H7 (cell line): ENCODE results near the gene TMEM132D. TPM values are rescaled to one million over a fixed set of nuclear protein-coding genes. Genes with fewer than 3 reads are reported as not detected.
"Not testable (repeated sequence)": the region's sequence is repeated elsewhere in the genome, so short reads cannot be mapped to it uniquely, and the experiment has no call there.

Experiments
- DNase-seq: peaks from one replicate; pipeline ENCODE4 v3.0.0; 2012
- H3K27me3 ChIP-seq: 2 replicates; pipeline ENCODE4 v1.6.0; 2011; ENCODE audit warnings: mild to moderate bottlenecking, low read length; ENCODE audit not compliant: control insufficient read depth, insufficient read depth
- H3K36me3 ChIP-seq: replicated peaks from 2 replicates; pipeline ENCODE4 v1.5.1; 2011; ENCODE audit warnings: low read length; ENCODE audit not compliant: control insufficient read depth, insufficient read depth
- H3K4me3 ChIP-seq: 2 replicates; pipeline ENCODE4 v1.5.1; 2011; ENCODE audit warnings: low read depth, mild to moderate bottlenecking, control low read depth, low read length, moderate library complexity; ENCODE audit not compliant: insufficient read depth
- total RNA-seq: library from RNA; depleted of rRNA; stranded (reverse); fragments of >200 nt; shearing (Covaris generic); gene quantifications from 2 replicates; pipeline ENCODE4 v1.2.3, GENCODE V29; 2014

TMEM132D gene
- total RNA-seq, 1 experiment from 2014 or later = 13.0 TPM

GRCh38 chr12:129064209-129064855 is 839.5 kb downstream of the TMEM132D start:
- peak; percentile 61 for DNase-seq

DNA sequence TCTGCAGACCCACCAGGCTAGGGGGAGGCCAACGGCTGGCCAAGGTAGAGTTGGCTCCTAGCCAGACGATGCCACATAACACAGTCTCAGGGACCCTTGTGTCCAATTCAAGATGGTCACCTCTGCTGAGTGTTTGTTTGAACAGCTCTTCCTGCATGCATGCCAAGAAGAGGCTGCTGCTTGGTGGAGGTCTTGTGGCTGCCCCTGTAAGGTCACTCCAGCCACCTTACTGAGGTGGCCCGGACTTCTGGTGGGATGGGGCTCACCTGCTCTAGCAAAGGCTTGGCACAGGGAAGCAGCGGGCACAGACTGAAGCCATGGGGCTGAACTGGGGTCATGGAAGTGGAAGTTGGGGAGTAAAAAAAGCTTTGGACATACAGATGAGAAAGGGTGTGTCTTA is 840.2 kb downstream of the TMEM132D start:
- H3K4me3 ChIP-seq = no peak overlapping the region
- no peak for DNase-seq
- no peaks in the 10 kb centered on the region; the same call in 1 of the 2 replicates for H3K27me3 ChIP-seq
- no peaks in the 10 kb centered on the region for H3K36me3 ChIP-seq

More at GRCh38 chr12:129064209-129064855, 839.5 kb downstream of the TMEM132D start:
- H3K27me3 ChIP-seq = no peaks in the 10 kb centered on the region; the same call in 1 of the 2 replicates
- no peak overlapping the region for H3K4me3 ChIP-seq
- H3K36me3 ChIP-seq = no peaks in the 10 kb centered on the region

GRCh38 chr12:129053232-129053631 is 850.6 kb downstream of the TMEM132D start:
- Histone ChIP-seq H3K36me3 (no peaks in the 10 kb centered on the region), H3K27me3 (no peaks in the 10 kb centered on the region; the same call in 1 of the 2 replicates), H3K4me3 (no peak overlapping the region)
- no peak for DNase-seq

- no peaks in the 10 kb centered on the region for H3K36me3 ChIP-seq
- no peak for DNase-seq
- H3K4me3 ChIP-seq = no peak overlapping the region
- H3K27me3 ChIP-seq = no peaks in the 10 kb centered on the region; the same call in 1 of the 2 replicates
These were observed 851.5 kb downstream of the TMEM132D start for GRCh38 chr12:129052373-129052772.

- peak; percentile 84 for DNase-seq
- Histone ChIP-seq H3K36me3 (no peaks in the 10 kb centered on the region), H3K27me3 (no peaks in the 10 kb centered on the region; the same call in 1 of the 2 replicates)
These were observed 853.9 kb downstream of the TMEM132D start for GRCh38 chr12:129049917-129050316.

DNA sequence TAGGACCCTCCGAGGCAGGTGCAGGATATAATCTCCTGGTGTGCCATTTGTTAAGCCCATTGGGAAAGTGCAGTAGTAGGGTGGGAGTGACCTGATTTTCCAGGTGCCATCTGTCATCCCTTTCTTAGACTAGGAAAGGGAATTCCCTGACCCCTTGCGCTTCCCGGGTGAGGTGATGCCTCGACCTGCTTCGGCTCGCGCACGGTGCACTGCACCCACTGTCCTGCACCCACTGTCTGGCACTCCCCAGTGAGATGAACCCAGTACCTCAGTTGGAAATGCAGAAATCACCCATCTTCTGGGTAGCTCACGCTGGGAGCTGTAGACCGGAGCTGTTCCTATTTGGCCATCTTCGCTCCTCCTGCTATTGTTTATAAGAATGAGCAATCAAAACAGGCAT is 860.5 kb downstream of the TMEM132D start:
- not testable (repeated sequence) for H3K4me3 ChIP-seq, H3K27me3 ChIP-seq, DNase-seq, H3K36me3 ChIP-seq

More at GRCh38 chr12:129049917-129050316, 853.9 kb downstream of the TMEM132D start:
- H3K4me3 ChIP-seq = no peak overlapping the region

GRCh38 chr12:129036135-129036534 is 867.7 kb downstream of the TMEM132D start:
- no peaks in the 10 kb centered on the region for H3K36me3 ChIP-seq
- no peak for DNase-seq
- no peaks in the 10 kb centered on the region for H3K27me3 ChIP-seq
- no peak overlapping the region for H3K4me3 ChIP-seq

DNA sequence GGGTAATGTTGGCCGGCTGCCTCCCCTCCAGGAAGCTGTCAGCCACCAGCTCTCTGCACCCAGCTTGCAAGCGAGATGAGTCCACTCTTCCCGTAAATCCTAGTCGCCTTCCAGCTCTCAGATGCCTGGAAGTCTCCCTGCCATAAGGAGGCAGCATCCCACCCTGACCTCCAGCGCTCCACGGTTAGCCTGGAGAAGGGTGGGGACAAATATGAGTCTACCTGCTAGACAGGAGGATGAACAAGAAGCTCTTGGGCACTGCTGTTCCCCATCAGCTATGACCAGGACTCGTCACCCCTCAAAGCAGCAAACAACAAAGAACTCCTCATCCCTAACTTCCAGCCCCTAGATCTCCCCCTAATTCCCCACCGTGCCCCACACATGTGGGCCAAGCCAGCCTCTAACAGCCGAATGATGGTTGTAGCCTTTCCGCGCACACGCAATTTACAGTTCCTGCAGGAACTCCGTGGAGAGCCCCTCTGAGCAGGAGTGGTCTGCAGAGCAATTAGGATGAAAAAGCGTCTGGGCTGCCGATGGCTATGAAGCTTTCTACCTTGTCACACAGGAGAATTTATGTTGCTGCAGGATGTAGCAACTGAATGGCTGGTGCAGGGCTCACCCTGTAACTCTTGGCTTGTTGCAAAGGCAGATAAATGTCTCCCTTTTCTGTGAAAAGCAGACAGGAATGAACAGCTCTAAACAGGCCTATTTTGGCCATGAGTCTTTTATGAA is 869.1 kb downstream of the TMEM132D start:
- Histone ChIP-seq H3K27me3 (no peaks in the 10 kb centered on the region), H3K36me3 (no peaks in the 10 kb centered on the region), H3K4me3 (no peak overlapping the region)
- DNase-seq = no peak

DNA sequence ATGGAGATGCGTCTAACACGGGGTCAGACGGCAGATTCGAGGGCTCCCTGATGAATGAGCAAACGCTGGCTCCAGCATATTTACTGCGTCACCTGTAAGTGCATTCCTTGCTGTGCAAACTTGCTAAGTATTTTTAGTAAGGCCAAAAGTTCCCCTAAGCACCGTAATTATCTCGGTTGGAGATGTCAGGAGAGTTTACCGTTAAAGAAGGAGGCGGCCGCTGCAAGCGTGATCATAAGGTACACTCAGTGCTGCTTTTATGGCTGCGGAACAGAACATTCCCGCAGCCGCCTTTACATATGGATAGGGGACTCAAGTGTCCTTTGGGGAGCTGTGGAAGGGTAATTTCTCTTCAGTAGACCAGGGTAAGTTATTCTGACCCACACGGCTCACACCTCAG is 875.0 kb downstream of the TMEM132D start:
- Histone ChIP-seq H3K4me3 (no peak overlapping the region), H3K36me3 (no peaks in the 10 kb centered on the region), H3K27me3 (no peaks in the 10 kb centered on the region; the same call in 1 of the 2 replicates)
- DNase-seq = no peak

- DNase-seq = no peak
- Histone ChIP-seq H3K4me3 (no peak overlapping the region), H3K36me3 (no peaks in the 10 kb centered on the region), H3K27me3 (no peaks in the 10 kb centered on the region; the same call in 1 of the 2 replicates)
These were observed 878.8 kb downstream of the TMEM132D start for GRCh38 chr12:129025055-129025454.
